Measurements from ENCODE around the gene SULT2B1. TPM values are rescaled to one million over a fixed set of nuclear protein-coding genes. Genes with fewer than 3 reads are reported as not detected.

SULT2B1 gene
- total RNA-seq, 4 donors from 2014 or later: 0.32 to 0.41 TPM; not detected in 2

GRCh38 chr19:48565090-48565489, 13.1 kb downstream of the SULT2B1 start:
- DNase-seq: no peak
- Histone ChIP-seq H3K4me3 (no peak overlapping the region), H3K4me1 (peaks cover 5 to 17% (median 9%) of the 10 kb centered on the region in 4 donors), H3K9me3 (no peaks in the 10 kb centered on the region), H3K27me3 (peaks cover 4% of the 10 kb centered on the region), H3K27ac (no peak overlapping the region), H3K36me3 (no peaks in the 10 kb centered on the region)
- in situ Hi-C loops (cut with MboI; ENCODE audit: low pct_ligation_motif_present in 1 of 4, low pct_unique_long_range_greater_than_20kb in 1 of 4, low sequenced_read_pairs in 3 of 4) (no loop called here), intact Hi-C loops (cut with DNase I; ENCODE audit: low total_unique reads) (no loop called here)
- 76 to 89% methylated on average over 6 to 7 of the region's 7 CpGs for WGBS, 2 donors (ENCODE audit: low coverage in 1 of 2)
- no peak for TF ChIP-seq EP300 (IDR thresholded peaks at IDR 0.05; ENCODE audit: low read depth)
- TF ChIP-seq CTCF (IDR thresholded peaks at IDR 0.05): no peak
- no peak for TF ChIP-seq POLR2AphosphoS5 (IDR thresholded peaks at IDR 0.05)
- no peak for TF ChIP-seq POLR2A (IDR thresholded peaks at IDR 0.05)

GRCh38 chr19:48568345-48568886, 16.4 kb downstream of the SULT2B1 start:
- intact Hi-C loops (cut with DNase I; ENCODE audit: low total_unique reads): no loop called here
- peaks cover 4% of the 10 kb centered on the region for H3K27me3 ChIP-seq
- no peak overlapping the region for H3K4me3 ChIP-seq
- no peaks in the 10 kb centered on the region for H3K9me3 ChIP-seq
- H3K27ac ChIP-seq: peak overlapping the region; percentile 35 to 64 (median 54)
- no peaks in the 10 kb centered on the region for H3K36me3 ChIP-seq
- no peak for TF ChIP-seq POLR2A (IDR thresholded peaks at IDR 0.05)
- no peak for TF ChIP-seq EP300 (IDR thresholded peaks at IDR 0.05; ENCODE audit: low read depth)
- TF ChIP-seq POLR2AphosphoS5 (IDR thresholded peaks at IDR 0.05): peak; percentile 30 to 50 (median 39)
- peaks cover 5 to 13% (median 9%) of the 10 kb centered on the region in 4 donors for H3K4me1 ChIP-seq
- whole genome bisulfite sequencing, 2 donors (ENCODE audit: low coverage in 1 of 2): 5 to 16% methylated on average over 2 to 12 of the region's 19 CpGs
- in situ Hi-C loops (cut with MboI; ENCODE audit: low pct_ligation_motif_present in 1 of 4, low pct_unique_long_range_greater_than_20kb in 1 of 4, low sequenced_read_pairs in 3 of 4): no loop called here
- peak; percentile 73 for DNase-seq

- Histone ChIP-seq H3K27me3 (peaks cover 4% of the 10 kb centered on the region), H3K36me3 (no peaks in the 10 kb centered on the region), H3K27ac (no peak overlapping the region), H3K4me3 (no peak overlapping the region), H3K9me3 (no peaks in the 10 kb centered on the region), H3K4me1 (peaks cover 5 to 13% (median 9%) of the 10 kb centered on the region in 4 donors)
- TF ChIP-seq EP300 (IDR thresholded peaks at IDR 0.05; ENCODE audit: low read depth) (no peak), POLR2AphosphoS5 (IDR thresholded peaks at IDR 0.05) (no peak), POLR2A (IDR thresholded peaks at IDR 0.05) (no peak), CTCF (IDR thresholded peaks at IDR 0.05) (no peak)
- in situ Hi-C loops (cut with MboI; ENCODE audit: low pct_ligation_motif_present in 1 of 4, low pct_unique_long_range_greater_than_20kb in 1 of 4, low sequenced_read_pairs in 3 of 4): no loop called here
- intact Hi-C loops (cut with DNase I; ENCODE audit: low total_unique reads): no loop called here
- no peak for DNase-seq
- WGBS, 2 donors (ENCODE audit: low coverage in 1 of 2): 71 to 84% methylated on average over 8 to 11 of the region's 11 CpGs
These were observed 17.8 kb downstream of the SULT2B1 start for GRCh38 chr19:48569814-48570213.

GRCh38 chr19:48571378-48572162, 19.6 kb downstream of the SULT2B1 start:
- no peaks in the 10 kb centered on the region for H3K9me3 ChIP-seq
- DNase-seq: no peak
- H3K4me1 ChIP-seq: peaks cover 5 to 13% (median 9%) of the 10 kb centered on the region in 4 donors
- intact Hi-C loops (cut with DNase I; ENCODE audit: low total_unique reads): no loop called here
- in situ Hi-C loops (cut with MboI; ENCODE audit: low pct_ligation_motif_present in 1 of 4, low pct_unique_long_range_greater_than_20kb in 1 of 4, low sequenced_read_pairs in 3 of 4): no loop called here
- no peak overlapping the region for H3K27ac ChIP-seq
- H3K36me3 ChIP-seq: no peaks in the 10 kb centered on the region
- 46 to 67% methylated on average over 1 to 5 of the region's 5 CpGs for WGBS, 2 donors (ENCODE audit: low coverage in 1 of 2)
- TF ChIP-seq POLR2A (IDR thresholded peaks at IDR 0.05) (no peak), POLR2AphosphoS5 (IDR thresholded peaks at IDR 0.05) (no peak), EP300 (IDR thresholded peaks at IDR 0.05; ENCODE audit: low read depth) (no peak), CTCF (IDR thresholded peaks at IDR 0.05) (no peak)
- H3K27me3 ChIP-seq: peaks cover 4% of the 10 kb centered on the region
- no peak overlapping the region for H3K4me3 ChIP-seq

All from transverse colon (tissue), 4 donors.